HG03520 (cell line): Measurements from ENCODE around the gene MGMT.
A peak's percentile ranks its signal among the peaks of the same experiment; 100 is the strongest.

Experiments used
- ATAC-seq: cut with Tn5 transposase; IDR thresholded peaks from one replicate; pipeline ENCODE4 v1.9.1; 2021; ENCODE audit warnings: mild to moderate bottlenecking, moderate library complexity; ENCODE audit not compliant: unreplicated experiment

MGMT gene

DNA sequence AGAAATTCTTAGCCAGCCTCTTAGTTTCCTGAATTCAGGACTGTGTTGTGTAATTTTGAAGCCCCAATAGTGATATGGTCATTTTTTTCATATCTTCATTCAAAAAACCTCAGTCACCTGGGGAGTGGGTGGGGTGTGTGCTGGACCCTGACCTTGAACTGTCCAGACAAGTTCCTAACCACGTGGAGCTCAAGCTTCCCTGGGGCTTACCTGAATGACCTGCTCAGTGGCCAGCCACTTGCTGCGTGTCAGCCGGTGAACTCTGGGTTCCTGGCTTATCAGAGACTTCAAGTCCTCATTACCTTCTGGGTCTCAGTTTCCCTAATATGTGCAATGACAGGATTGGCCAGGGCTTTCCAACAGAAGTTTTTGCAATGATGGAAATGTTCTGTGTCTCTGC is 27.1 kb downstream of the MGMT start:
- ATAC-seq, result no peak

GRCh38 chr10:129494740-129495139 is 27.7 kb downstream of the MGMT start:
- ATAC-seq, result no peak

DNA sequence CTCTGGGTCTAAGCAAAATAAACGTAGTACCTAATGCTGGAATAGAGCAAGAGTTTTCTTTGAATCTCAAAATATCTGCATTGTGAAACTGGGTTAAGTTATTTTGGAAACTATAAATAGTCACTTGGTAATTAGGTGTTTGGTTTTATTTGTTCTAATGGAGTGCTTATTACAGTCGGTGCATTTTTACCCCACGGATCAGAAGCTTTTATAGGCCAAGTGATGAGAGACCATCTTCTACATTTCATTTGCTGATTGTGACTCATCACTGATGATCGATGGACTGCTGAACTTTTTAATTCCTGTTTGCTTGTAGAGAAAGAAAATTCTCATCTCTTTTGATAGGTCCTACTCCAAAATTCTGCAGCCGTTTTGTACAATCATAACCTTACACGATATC is 28.2 kb downstream of the MGMT start:
- ATAC-seq, result no peak

- no peak for ATAC-seq
These were observed 28.7 kb downstream of the MGMT start for GRCh38 chr10:129495698-129496097.

- ATAC-seq, result no peak
These were observed 30.0 kb downstream of the MGMT start for GRCh38 chr10:129497013-129497412.

DNA sequence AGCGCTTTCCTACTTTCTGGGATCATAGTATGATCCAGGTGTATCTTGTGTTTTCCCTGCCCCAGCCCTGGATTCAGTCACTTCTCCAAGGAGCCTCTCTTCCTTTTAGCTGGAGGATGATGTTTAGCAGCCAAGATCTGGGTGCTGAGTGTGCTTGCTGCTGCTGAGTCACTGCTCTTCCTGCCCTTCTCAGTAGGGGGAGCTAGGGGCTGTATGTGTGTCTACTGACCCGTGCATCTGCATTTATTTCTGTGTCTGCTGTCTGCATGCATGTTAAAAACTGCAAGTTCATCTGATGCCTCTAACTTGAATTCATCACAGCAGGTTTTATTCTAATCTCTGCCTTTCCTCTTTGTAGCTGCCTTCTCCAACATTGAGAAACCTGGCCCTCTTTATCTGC is 31.6 kb downstream of the MGMT start:
- ATAC-seq, result no peak

GRCh38 chr10:129500617-129501339 is 33.7 kb downstream of the MGMT start:
- ATAC-seq, result no peak

- ATAC-seq, result peak; percentile 89
These were observed 34.8 kb downstream of the MGMT start for GRCh38 chr10:129501652-129502436.

DNA sequence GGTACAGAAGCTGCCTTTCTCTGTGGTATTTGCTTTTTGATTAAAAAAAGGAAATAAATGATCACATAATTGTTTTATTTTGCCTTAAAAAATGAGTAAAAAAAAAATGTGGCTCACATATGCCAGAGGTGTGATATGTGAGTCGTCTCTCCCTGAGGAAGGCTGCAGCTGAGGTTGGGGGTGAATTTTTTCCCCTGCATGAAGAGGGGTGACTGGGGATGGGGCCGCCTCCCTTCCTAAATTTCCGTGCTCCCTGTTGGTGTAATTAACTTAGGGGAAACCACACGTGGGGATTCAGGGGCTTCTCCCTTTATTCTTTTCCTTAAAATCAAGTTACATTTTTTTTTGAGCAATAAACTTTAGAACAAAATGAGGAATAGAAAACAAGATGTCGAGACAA is 35.4 kb downstream of the MGMT start:
- no peak for ATAC-seq

- no peak for ATAC-seq
These were observed 38.5 kb downstream of the MGMT start for GRCh38 chr10:129505500-129506075.

- no peak for ATAC-seq
These were observed 39.2 kb downstream of the MGMT start for GRCh38 chr10:129506101-129506797.

DNA sequence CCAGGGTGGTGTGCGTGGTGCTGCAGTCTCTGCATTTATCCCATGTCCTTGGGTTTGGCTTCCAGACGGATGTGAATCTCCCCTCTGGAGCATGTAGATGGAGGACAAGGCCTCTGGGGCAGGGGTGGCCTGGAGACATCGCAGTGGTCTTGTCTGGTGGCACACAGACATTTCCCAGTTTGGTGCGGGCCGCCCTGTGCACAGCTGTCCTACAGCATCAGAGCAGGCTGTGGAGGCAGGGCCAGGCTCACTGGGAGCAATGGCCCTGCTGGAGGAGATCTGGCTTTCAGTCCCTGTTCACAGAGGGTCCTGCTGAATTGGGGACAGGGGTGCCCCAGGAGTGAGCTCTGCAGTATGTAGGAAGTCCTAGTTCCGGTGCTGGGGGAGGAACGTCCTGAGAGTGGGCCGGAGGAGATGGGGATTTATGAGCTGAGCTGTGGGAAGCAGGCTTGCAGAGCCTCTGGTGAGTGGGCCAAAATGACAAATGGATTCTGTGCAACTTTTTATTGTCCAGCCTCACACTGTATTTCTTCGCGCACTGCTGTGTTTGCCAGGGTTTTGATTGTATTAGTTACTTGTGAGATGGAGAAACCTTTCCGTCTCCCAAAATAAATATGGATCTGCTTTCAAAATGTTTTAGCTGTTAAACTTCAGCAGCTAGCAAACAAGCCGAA is 40.3 kb downstream of the MGMT start:
- no peak for ATAC-seq

GRCh38 chr10:129509155-129509554 is 42.1 kb downstream of the MGMT start:
- ATAC-seq, result no peak

DNA sequence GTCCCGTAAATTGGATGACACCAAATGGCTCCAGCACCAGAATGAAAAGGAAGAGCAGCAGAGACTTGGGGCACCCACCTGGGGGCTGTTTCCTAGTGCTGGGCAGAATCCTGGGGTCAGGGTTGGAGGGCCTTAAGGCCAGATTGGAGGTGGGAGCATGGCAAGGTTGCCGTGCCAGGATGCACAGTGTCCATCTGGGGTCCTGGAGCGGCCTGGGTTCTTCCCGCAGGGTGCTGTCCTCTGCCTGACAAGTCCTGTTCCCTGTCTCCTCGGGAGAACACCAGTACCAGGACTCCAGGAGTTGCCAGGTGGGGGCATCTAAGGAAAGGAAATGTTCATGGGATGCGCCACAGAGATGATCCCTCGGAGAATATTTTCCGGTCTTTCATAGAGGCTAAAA is 42.8 kb downstream of the MGMT start:
- no peak for ATAC-seq

DNA sequence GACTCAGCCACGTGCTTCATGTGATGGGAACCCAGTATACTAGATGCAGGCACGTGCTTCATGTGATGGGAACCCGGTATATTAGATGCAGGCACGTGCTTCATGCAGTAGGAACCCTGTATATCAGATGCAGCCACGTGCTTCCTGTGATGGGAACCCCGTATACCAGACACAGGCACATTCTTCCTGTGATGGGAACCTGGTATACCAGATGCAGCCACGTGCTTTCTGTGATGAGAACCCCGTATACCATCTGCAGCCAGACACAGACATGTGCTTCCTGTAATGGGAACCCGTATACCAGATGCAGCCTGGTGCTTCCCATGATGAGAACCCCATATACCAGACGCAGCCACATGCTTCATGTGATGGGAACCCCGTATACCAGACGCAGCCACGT is 44.0 kb downstream of the MGMT start:
- no peak for ATAC-seq

- no peak for ATAC-seq
These were observed 44.7 kb downstream of the MGMT start for GRCh38 chr10:129511758-129512157.

DNA sequence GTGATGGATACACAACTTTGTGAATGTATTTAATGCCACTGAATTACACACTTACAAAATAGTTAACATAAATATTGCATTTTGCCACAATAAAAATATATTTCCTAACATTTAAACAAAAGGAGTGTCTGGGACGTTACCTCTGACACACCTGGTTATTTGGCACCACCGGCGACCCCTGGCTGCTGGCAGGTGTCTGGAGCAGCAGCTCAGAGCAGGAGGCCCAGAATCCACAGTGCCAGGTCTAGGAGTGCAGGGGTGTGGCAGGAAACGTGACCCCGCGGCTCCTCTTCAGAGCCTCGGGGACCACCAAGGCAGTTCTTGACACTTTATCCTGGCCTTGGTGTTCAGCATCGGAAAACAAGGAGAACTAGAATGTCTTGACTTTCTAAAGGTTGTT is 46.3 kb downstream of the MGMT start:
- ATAC-seq, result no peak

GRCh38 chr10:129514568-129515451 is 47.8 kb downstream of the MGMT start:
- no peak for ATAC-seq

GRCh38 chr10:129516846-129517679 is 50.0 kb downstream of the MGMT start:
- ATAC-seq, result no peak
